NB4 (cell line): ENCODE results near the gene B3GAT1.

Experiments used
- CTCF ChIP-seq: IDR thresholded peaks from one replicate; pipeline ENCODE4 v1.5.1; 2012; ENCODE audit warnings: low read depth, low read length
- MYC ChIP-seq: IDR thresholded peaks from 2 replicates; pipeline ENCODE4 v1.6.1; 2011; ENCODE audit warnings: low read depth, low read length
- POLR2A ChIP-seq: IDR thresholded peaks from 2 replicates; pipeline ENCODE4 v1.6.1; 2011; ENCODE audit warnings: mild to moderate bottlenecking; ENCODE audit not compliant: insufficient read length; ENCODE audit errors: extremely low read depth

- TF ChIP-seq CTCF (no peak), MYC (no peak), POLR2A (no peak)
Observed at GRCh38 chr11:134389464-134390180, 22.4 kb downstream of the B3GAT1 start.
